ENCODE measurements around the gene SPAG4.
A peak's percentile ranks its signal among the peaks of the same experiment; 100 is the strongest.

The SPAG4 gene

GRCh38 chr20:35618263-35619131 lies 2.9 kb downstream of the SPAG4 start:
- no peak for DNase-seq (ENCODE audit: extremely low spot score)
- ChIA-PET POLR2A (interaction anchor here (0.5 to 6.1 kb wide), 7 partner anchors 9 to 1278 kb away, joined by 3 to 44 read pairs (median 5); partner anchors contain the start of genes CPNE1, RBM12 and RBM39), CTCF (interaction anchor here (0.7 to 2.4 kb wide), 11 partner anchors 9 to 347 kb away, joined by 3 to 7 read pairs (median 3); partner anchors contain the start of genes CPNE1 and RBM12)
- no peak for TF ChIP-seq TARDBP (IDR thresholded peaks at IDR 0.05)
- no peak for TF ChIP-seq FOXA1 (IDR thresholded peaks at IDR 0.05)
- TF ChIP-seq ZNF384 (IDR thresholded peaks at IDR 0.05), result no peak
- no peak for TF ChIP-seq PKNOX1 (IDR thresholded peaks at IDR 0.05)
- no peak for TF ChIP-seq CTBP1 (IDR thresholded peaks at IDR 0.05; ENCODE audit: borderline replicate concordance)
- TF ChIP-seq ELF4 (IDR thresholded peaks at IDR 0.05), result no peak
- no peak for TF ChIP-seq NFRKB (IDR thresholded peaks at IDR 0.05)
- no peak for TF ChIP-seq FOXM1 (IDR thresholded peaks at IDR 0.05; ENCODE audit: borderline replicate concordance)
- TF ChIP-seq LEF1 (IDR thresholded peaks at IDR 0.05; ENCODE audit: borderline replicate concordance), result no peak
- no peak for TF ChIP-seq HDGF (IDR thresholded peaks at IDR 0.05; ENCODE audit: borderline replicate concordance)

- CTCF ChIA-PET, result interaction anchor here (0.7 to 2.4 kb wide), 13 partner anchors 8 to 346 kb away, joined by 3 to 7 read pairs (median 3); partner anchors contain the start of genes CPNE1, RBM12 and SCAND1
- TF ChIP-seq L3MBTL2 (conservative IDR thresholded peaks at IDR 0.05), result peak; percentile 89
- TF ChIP-seq HDGF (IDR thresholded peaks at IDR 0.05; ENCODE audit: borderline replicate concordance), result peak; percentile 62; the same call in 1 of the 2 replicates
- TF ChIP-seq SUZ12 (IDR thresholded peaks at IDR 0.05), result no peak
- no peak for TF ChIP-seq FOXA1 (IDR thresholded peaks at IDR 0.05)
- no peak for TF ChIP-seq CTBP1 (IDR thresholded peaks at IDR 0.05; ENCODE audit: borderline replicate concordance)
- TF ChIP-seq BHLHE40 (IDR thresholded peaks at IDR 0.05; ENCODE audit: borderline replicate concordance), result no peak
- TF ChIP-seq ARNT (IDR thresholded peaks at IDR 0.05), result peak; percentile 30; the same call in 1 of the 2 replicates
- no peak for TF ChIP-seq SP1 (IDR thresholded peaks at IDR 0.05)
- POLR2A ChIA-PET, result interaction anchor here (0.9 to 6.1 kb wide), 6 partner anchors 8 to 123 kb away, joined by 3 to 44 read pairs (median 6); partner anchors contain the start of genes CPNE1, RBM12 and RBM39
- DNase-seq (ENCODE audit: extremely low spot score), result peak; percentile 75
These were observed 3.8 kb downstream of the SPAG4 start for GRCh38 chr20:35619196-35620095.

- CTCF ChIA-PET, result interaction anchor here (0.5 to 2.4 kb wide), 4 partner anchors 8 to 153 kb away, joined by 3 to 7 read pairs (median 5); no protein-coding TSS in a partner anchor
- no peak for TF ChIP-seq CTBP1 (IDR thresholded peaks at IDR 0.05; ENCODE audit: borderline replicate concordance)
- no peak for TF ChIP-seq TARDBP (IDR thresholded peaks at IDR 0.05)
- no peak for TF ChIP-seq SUZ12 (IDR thresholded peaks at IDR 0.05)
- TF ChIP-seq FOXM1 (IDR thresholded peaks at IDR 0.05; ENCODE audit: borderline replicate concordance), result no peak
- no peak for TF ChIP-seq ZNF384 (IDR thresholded peaks at IDR 0.05)
- no peak for TF ChIP-seq LEF1 (IDR thresholded peaks at IDR 0.05; ENCODE audit: borderline replicate concordance)
- TF ChIP-seq FOXK2 (IDR thresholded peaks at IDR 0.05), result no peak
- no peak for TF ChIP-seq ARNT (IDR thresholded peaks at IDR 0.05)
- no peak for TF ChIP-seq PKNOX1 (IDR thresholded peaks at IDR 0.05)
- TF ChIP-seq L3MBTL2 (conservative IDR thresholded peaks at IDR 0.05), result no peak
- no peak for TF ChIP-seq SP1 (IDR thresholded peaks at IDR 0.05)
- TF ChIP-seq ELF4 (IDR thresholded peaks at IDR 0.05), result no peak
- TF ChIP-seq FOXA1 (IDR thresholded peaks at IDR 0.05), result no peak
- no peak for TF ChIP-seq HDGF (IDR thresholded peaks at IDR 0.05; ENCODE audit: borderline replicate concordance)
- TF ChIP-seq NFRKB (IDR thresholded peaks at IDR 0.05), result no peak
- DNase-seq (ENCODE audit: extremely low spot score), result no peak
- POLR2A ChIA-PET, result interaction anchor here (6.1 kb wide), 1 partner anchor 44 kb away, joined by 44 read pairs; the partner anchor contains the start of genes CPNE1 and RBM12
These were observed 5.4 kb downstream of the SPAG4 start for GRCh38 chr20:35620818-35621559.

GRCh38 chr20:35621560-35621946 lies 5.9 kb downstream of the SPAG4 start:
- DNase-seq (ENCODE audit: extremely low spot score), result no peak
- no peak for TF ChIP-seq ELF4 (IDR thresholded peaks at IDR 0.05)
- TF ChIP-seq FOXM1 (IDR thresholded peaks at IDR 0.05; ENCODE audit: borderline replicate concordance), result no peak
- TF ChIP-seq L3MBTL2 (conservative IDR thresholded peaks at IDR 0.05), result no peak
- TF ChIP-seq TARDBP (IDR thresholded peaks at IDR 0.05), result no peak
- no peak for TF ChIP-seq CTBP1 (IDR thresholded peaks at IDR 0.05; ENCODE audit: borderline replicate concordance)
- ChIA-PET POLR2A (no interaction called here), CTCF (interaction anchor here (0.6 kb wide), 1 partner anchor 12 kb away, joined by 4 read pairs; no protein-coding TSS in a partner anchor)

GRCh38 chr20:35625584-35626385 lies 10.2 kb downstream of the SPAG4 start:
- CTCF ChIA-PET, result no interaction called here
- no peak for TF ChIP-seq FOXM1 (IDR thresholded peaks at IDR 0.05; ENCODE audit: borderline replicate concordance)
- POLR2A ChIA-PET, result interaction anchor here (1.0 kb wide), 1 partner anchor 39 kb away, joined by 3 read pairs; the partner anchor contains the start of genes CPNE1 and RBM12
- no peak for DNase-seq (ENCODE audit: extremely low spot score)
